ENCODE results near the gene ADAM8.

The ADAM8 gene

DNA sequence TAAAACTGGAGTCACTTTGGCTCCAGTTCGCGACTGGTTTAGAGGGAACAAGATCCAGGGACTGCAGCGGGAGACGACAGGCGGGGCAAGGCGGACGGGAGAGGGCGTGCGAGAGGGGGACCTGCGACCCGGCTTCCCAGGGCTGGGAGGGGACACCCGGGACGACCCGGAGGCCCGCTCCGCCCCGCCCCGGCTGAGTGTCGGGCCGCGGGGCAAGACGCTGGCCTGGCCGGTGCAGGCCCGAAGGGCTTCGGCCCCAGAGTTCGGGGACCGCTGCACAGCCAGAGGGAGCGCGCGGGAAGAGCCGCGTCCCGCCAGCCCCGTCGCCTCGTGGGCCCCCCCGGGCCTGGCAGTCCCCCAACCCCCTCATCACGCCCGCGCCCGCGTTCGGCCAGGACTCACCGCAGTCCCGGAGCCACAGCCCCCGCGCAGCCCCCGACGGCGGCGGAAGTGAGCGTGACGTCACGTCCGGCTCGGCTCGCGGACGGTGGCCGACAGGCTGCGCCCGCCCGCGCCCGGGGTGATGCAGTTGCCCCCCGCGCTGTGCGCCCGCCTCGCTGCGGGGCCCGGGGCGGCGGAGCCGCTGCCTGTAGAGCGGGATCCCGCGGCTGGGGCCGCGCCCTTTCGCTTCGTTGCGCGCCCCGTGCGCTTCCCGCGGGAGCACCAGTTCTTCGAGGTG, 31.9 kb upstream of the ADAM8 start, which contains the start of the genes TUBGCP2 and ZNF511:
TSS of gene TUBGCP2 (minus strand) at position 452 of the 679 bp plus-strand sequence. CDS start 5,931 bp downstream, outside the sequence.
TSS of gene ZNF511 (plus strand) at position 494 of the 679 bp plus-strand sequence. CDS start at position 524, 30 bp downstream.
- peak; percentile 79 for DNase-seq

DNA sequence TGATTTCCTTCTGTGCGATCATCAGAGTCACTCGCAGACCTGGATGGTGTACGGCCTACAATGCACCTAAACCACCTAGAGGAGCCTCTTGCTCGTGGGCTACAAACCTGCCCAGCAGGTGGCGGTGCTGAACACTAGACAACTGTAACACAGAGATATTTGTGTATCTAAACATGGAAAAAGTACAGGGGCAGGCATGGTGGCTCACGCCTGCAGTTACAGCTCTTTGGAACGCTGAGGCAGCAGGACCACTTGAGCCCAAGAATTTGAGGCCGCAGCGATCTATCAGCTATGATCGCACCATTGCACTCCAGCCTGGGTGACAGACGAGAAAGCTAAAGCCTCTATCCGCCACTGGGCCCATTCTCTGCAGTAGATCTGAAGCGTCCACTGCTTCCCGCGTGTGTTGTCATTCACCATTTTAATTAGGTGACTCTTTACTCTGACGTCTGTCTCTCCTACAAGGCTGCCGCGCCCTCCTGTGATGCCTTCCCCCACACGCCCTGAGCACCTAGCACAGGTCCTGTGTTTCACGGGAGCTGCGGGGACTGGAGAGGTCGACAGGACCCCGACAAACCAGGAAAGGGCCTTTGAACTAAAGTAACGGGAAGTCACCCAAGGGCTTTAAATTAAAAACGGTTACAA, 31.2 kb upstream of the ADAM8 start:
- DNase-seq = peak; percentile 78

DNA sequence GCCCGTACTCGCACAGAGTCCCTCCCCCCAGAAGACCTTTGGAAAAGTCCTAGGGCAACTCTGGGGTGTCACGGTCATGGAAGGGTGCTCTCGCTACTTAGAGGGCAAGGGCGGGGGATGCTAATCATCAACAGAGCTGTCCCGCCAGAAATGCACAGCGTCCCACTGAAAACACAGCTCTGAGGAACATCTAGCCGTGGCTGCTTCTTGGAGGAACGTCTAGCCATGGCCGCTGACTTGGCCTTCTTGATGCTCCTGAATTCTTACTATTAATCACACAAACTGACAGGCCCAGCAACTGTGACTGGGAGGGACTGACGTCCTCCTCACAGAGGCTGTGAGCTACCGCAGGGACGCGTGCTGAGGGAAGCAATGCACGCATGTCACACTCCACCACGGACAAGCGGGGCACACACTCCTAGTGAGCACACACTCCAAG, 30.3 kb upstream of the ADAM8 start:
- no peak for DNase-seq

DNA sequence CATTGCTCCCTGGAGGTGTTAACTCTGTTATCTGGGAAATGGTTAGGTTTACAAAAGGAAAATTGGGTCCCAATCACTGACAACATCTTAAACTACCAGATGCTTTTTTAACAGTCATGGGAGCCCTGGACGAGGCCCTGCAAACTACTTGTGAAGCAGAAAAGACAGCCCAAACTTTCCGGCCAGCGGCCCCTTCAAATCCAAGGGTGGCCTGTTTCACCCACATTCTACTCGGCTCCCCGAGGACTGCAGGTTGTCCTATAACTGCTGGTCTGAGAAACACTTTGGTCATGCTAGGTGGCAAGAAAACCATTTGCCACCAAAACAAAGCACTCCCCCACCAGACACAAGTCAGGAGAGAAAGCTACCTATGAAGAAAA, 29.4 kb upstream of the ADAM8 start:
- DNase-seq = no peak

DNA sequence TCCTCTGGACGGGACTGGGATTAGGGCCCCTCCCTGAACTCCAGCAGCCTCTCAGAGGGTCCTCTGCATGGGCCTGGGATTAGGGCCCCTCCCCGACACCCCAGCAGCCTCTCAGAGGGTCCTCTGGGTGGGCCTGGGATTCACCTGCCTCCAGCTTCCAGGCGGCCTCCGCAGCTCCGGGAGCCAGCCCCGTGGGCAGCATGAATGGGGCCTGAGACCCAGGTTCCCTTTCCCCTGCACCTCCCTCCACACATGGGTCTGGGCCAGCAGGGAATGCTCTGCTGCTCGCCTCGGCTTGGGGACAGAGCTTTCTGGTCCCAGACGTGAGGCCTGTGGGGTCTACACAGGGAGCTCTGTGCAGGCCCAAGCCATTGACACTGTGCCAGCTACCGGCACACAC, 26.5 kb upstream of the ADAM8 start:
- no peak for DNase-seq

DNA sequence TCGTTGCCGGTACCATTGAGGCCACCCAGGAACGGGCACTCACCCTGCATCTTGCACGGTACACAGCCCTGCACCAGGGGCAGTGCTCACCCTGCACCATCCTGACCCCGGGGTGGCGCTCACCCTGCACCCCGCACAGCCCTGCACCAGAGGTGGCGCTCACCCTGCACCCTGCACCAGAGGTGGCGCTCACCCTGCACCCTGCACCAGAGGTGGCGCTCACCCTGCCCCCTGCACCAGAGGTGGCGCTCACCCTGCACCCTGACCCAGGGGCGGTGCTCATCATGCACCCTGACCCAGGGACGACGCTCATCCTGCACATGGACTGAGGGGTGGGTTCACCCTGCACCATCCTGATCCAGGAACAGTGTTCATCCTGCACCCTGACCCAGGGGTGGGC, 25.6 kb upstream of the ADAM8 start:
- DNase-seq = no peak

DNA sequence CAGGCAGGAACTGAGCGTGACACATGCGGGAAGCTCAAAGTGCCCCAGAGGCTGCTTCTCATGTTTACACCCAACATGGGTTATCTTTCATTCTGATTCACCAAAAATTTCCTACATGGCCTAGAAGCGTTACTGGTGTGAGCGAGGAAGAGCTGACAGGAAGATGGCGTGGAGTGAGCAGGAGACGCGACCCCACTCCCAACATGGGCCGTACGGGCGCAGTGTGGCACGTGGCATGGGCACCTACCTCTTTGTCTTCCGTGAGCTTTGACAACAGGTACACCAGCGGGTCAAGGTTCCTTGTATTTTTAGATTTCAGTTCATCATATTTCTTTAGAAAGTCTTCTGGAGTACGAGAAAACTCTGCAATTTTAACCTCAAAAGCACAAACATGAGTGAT, 23.1 kb upstream of the ADAM8 start:
- DNase-seq = no peak

DNA sequence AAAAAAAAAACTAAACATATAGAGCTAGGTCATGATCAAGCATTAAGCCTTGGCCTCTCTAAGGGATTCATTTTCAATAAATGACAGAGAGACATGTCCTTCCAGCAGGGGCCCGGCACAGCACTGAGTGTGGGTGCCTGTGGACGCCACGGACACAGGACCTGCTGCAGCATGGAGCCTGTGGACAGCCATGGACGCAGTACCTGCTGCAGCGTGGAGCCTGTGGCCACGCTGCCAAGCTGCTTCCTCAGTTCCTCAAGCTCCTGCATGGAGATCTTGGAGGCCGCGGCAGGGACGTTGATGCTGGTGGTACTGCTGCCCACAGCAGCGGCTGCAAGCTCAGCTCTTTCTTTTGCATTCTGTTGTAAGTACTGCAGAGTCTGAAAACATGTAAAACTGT, 22.6 kb upstream of the ADAM8 start:
- DNase-seq = no peak

DNA sequence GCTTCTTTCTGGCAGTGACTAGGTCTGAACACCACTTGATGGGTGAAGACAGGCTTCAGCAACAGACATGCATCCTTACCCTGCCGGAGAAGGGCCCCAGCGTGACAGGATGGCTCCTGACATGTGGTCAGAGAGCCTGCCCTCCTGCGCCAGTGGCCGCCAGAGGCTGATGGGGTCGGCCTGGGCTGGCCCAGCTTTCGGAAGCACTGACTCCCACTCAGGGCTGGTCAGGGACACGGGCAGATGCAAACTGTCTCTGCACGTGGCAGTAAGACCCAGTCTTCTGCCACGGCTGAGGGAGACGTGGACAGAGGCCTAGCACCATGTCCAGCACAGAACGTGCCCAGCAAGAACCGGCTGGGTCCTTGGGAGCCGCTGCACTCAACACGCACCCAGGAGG, 21.8 kb upstream of the ADAM8 start:
- DNase-seq = no peak

DNA sequence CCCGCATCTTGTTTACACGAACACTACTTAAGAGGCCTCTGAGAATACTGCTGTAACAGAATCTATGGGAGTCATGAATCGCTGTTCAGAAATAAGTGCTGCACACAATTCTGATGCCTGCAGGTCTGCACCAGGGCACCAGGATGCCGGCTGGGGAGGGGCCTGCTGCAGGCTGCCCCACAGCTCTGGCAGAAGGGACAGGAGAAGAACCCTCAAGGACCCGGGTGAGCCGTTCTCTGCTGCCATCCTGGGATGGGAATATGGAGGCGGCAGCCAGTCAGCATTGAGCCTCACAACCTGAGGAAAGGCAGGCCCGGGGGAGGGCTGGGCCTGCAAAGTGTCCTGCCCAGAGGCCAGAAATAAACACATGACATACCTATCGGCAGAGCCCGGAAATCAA, 20.8 kb upstream of the ADAM8 start:
- DNase-seq = no peak

DNA sequence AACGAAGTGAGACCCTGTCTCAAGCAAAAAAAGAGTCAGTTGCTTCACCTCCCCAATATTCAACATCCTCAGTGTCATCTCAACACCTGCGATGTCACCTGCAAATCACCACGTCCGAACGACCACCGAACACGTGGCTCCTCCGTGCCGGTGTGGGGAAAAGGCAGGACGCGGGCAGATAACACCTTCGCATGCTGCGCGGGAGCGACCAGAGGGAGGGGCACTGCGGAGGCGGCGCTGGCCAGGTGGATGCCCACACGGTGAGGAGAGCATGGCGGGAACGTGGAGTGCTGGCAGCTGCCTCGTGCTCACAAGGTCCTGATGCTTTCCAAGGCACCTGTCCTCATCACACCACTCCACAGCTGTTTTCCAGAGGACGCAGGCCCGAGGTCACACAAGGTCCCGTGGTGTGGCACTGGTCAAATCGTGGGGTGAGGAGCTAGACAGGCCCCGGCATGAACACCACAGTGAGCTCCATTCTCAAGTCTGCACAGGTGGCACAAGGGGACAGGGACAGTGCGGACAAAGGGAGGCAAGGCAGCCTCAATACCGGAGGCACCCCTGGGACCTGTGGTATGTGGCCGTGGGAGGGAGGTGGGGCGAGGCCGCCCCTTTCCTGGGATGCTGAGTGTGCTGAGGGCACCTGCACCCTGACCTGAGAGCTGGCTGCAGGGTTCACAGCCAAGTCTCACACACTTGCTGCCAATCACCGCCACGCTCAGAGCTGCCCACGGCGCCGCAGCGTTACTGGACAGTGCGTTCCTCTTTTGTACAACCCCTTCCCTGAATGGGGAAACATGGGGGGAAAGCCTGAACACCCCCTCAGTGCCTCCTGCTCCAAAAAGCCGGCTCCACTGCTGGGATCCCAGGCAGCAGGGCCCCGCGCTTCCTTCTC, 19.0 kb upstream of the ADAM8 start:
- no peak for DNase-seq

DNA sequence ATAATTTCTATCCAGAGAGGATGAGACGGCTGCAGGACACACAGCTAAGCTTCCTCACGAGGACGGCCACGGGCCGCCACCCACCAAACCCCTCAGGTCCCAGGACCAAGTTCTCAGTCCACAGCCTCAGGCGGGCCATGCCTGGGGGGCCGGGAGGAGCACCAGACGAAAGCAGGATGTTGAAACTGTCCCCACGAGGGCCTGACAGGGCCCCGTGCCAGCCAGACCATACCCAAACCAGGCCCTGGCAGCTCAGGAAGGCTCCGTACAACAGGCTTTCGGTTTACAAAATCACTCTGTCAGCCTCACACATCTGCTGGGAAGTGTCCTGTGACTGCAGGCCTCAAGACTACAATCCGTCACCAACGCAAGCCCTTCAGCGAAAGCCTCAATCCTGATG, 17.5 kb upstream of the ADAM8 start:
- no peak for DNase-seq

DNA sequence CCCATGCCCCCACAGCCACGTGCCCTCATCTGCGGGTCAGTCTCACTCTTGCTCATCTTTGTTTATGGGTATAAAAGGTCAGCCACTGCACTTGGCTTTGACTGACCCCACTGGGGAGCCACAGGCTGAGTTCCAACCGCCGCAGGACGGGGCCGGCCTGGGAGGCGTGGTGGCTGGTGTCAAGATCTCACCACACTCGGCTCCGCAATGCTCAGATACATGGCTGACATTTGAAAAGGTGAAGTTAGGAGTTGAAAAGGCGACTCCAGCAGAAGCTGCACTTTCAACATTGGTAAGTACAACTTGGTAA, 17.1 kb upstream of the ADAM8 start:
- no peak for DNase-seq

DNA sequence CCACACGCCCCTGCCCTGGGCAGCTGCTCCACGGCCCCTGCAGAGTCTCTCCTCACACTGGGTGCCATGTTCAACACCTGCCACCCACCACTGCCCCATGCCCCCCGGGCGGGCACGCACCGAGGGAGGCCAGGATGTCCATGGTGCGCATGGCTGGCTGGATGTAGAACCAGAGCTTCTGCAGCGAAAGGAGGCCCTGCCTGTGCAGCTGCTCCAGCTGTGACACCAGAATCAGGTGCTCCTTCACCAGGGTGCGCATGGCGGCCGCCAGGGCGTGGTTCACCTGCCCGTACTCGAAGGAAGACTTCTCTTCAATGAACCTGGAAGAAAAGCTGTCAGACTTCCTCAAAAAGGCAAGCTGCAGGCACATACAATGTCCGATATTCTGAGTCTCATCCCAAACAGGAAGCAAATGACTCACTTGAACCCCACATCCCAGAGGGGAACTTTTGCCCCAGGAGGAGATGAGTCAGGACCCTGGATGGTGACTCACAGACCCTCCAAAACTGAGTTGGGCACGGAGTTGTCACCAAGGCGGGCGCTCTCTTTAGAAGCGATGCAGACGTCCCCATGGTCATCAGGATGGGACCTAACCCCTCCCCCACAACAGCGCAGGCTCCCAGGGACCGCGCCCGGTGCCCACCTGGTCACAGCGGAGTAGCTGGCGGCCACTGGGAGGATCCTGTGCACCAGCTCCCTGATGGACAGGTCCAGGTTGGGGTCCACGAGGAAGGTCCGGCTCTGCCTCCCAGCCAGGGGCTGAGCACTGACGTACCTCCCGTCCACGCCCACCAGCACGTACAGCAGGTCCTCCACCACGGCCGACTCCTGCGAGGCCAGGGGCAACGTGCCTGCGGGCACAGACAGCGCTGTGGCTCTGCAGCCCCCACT, 16.5 kb upstream of the ADAM8 start:
- DNase-seq = no peak

DNA sequence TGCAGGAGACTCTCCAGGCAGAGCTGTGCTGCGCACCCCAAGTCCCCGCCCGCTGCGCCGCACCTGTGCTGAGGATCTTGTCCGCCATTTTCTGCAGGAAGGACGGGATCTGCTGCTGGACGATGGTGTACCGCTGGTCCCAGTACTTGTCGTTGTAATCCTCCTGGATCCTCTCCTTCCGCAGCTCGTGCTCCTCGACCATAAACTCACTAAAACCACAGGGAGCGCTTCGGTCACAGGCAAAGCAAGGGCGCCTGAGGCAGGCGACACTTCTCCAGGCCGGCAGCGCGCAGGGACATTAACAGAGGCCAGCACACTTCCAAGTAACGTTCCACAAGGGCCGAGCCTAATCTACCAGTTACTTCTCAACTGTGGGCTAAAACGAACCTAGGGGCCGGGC, 13.1 kb upstream of the ADAM8 start:
- no peak for DNase-seq

DNA sequence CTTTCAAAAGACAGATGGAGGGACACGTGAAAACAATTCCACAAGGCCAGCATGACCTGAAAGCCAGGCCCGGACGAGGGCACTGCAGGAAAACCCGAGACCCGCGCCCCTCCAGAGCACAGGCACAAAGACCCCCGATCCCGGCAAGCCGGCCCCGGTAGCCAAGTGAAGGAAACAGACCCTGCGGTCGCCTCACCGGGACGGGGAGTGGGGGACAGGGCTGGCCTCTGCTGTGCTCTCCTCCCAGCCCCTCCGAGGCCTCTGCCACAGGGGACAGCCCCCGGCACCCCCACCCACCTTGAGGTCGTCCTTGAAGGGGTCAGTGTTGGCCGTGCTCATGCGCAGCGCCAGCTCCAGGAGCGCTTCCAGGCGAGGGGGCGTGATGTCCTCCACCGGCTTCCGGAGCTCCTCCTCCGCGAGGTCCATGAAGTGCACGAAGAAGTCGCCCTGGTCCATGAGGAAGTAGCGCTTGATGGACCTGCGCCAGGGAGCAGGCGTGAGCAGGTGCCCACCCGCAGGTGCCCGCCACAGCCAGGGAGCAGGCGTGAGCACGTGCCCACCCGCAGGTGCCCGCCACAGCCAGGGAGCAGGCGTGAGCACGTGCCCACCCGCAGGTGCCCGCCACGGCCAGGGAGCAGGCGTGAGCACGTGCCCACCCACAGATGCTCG, 11.3 kb upstream of the ADAM8 start:
- DNase-seq = no peak

DNA sequence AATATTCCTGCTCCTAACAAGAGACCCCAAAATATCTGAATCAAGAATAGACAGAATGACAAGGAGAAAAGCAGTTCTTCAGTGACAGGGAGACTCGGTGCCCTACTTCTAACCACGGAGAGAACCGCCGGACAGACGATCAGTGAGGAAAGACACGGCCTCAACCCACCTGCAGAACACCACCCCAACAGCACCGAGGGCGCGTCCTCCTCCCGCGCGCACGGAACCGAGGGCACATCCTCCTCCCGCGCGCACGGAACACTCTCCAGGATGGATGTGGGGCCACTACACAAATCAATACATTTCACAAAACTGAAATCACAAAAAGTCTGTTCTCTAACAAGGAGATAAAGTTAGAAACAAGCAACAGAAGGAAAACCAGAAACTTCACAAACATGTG, 9.7 kb upstream of the ADAM8 start:
- no peak for DNase-seq

DNA sequence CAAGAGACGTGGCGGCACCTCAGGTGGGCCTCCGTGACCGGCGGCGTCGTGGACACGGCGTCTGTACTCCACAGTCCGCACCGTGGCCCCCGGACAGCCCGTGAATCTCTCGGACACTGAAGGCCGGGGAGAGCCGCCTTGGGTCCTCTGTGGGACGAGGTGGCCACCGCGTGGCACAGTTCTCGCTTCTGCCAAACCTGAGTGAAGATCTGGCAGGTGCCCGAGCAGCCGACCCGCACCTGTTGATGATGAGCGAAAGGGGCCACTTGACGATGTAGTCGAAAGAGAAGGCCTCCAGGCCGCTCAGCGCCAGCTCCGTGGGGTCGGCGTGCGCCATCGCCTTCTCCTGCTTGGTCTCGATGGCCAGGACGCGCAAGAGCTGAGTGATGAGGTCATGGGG, 8.5 kb upstream of the ADAM8 start:
- no peak for DNase-seq

DNA sequence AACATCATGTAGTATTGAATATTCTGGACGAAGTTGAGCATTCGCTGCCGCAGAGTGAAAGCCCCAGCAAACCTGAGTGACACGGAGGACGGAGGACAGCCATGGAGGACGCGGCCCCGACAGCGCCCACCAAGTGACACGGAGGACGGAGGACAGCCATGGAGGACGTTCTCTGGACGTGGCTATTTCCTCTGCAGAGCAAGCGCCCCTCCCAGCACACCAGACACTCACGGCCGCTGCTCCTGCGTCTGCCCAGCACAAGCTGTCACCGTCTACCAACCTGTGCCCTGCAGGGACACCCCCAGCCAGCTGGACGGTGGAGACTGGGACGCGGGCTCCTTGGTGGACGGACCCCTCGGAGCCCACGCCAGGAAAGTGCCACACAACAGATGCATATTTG, 7.3 kb upstream of the ADAM8 start:
- no peak for DNase-seq

DNA sequence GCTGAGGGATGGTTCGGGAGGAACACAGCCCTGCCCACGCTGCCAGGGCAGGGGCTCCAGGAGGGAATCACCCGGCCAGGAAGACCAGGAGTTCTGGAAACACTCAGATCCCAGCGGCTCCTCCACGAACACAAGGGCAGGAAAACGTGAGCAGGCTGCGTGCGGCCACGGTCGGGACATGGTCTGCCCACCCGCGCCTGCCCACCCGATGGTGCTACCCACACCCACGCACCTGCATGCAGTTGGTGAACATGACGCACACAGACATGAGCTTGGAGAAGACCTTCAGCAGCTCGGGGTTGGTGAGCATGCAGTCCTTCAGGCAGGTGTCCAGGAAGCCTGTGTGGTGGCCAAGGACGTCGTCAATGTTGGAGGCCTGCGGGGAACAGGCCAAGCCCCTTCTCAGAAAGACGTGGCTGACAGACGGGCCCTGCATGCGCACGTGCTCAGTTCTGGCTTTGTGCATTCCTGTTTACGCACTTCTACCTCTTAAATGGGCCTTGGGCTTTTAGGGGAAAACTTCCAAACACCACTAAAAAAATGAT, 6.2 kb upstream of the ADAM8 start:
- no peak for DNase-seq

DNA sequence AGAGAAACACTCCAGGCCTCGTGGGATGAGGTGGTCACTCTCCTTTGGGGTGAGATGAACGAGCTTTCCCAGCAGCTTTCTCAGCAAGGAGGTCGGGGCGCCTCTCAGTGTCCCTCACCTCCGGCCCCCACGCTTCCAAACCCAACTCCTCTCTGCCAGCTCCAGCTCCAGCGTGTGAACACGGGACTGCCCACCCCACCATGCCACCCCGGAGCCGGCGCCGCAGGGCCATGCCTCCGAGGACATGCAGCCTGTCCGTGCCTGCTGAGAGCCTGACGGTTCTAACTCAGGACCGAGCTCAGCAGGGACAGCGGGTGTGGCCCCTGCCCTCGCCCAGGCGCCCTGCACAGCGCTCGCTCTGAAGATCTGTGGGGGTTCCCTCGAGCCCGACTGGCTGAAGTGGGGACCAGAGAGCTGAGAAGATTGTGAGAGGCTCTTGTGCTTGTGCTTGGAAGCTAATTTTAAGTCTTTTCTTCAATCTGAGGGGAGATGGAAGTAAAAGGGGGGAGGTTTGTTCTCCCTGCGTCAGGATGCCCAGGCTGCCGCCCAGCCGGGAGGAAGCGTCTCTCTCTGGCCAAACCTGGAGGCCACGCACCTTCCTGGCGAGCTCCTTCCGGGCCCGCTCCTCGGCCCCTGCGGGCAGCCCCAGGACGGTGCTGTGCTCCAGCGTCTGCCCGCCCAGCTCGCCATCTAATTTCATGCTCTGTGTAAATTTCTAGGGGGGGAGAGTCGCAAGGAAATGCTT, 5.1 kb upstream of the ADAM8 start:
- no peak for DNase-seq
